H9 (cell line): ENCODE data around the gene RIT2. TPM values are rescaled to one million over a fixed set of nuclear protein-coding genes. Genes with fewer than 3 reads are reported as not detected.

Experiments used
- DNase-seq: peaks from one replicate; pipeline ENCODE4 v3.0.0-alpha.2; 2017
- H2AFZ ChIP-seq: one replicate; pipeline ENCODE4 v1.6.1; 2013; ENCODE audit warnings: mild to moderate bottlenecking, low read length, control low read depth, moderate library complexity
- H2AK5ac ChIP-seq: 2 replicates; pipeline ENCODE4 v1.6.1; 2013; ENCODE audit warnings: low read length, control low read depth, mixed read lengths; ENCODE audit not compliant: insufficient read length
- H2BK120ac ChIP-seq: one replicate; pipeline ENCODE4 v1.6.1; 2013; ENCODE audit warnings: low read depth, mild to moderate bottlenecking, low read length, control low read depth, inconsistent platforms; ENCODE audit not compliant: poor library complexity, severe bottlenecking
- H2BK12ac ChIP-seq: 2 replicates; pipeline ENCODE4 v1.6.1; 2013; ENCODE audit warnings: low read length, control low read depth, mixed read lengths, low read depth; ENCODE audit not compliant: insufficient read length
- H2BK15ac ChIP-seq: 2 replicates; pipeline ENCODE4 v1.6.1; 2013; ENCODE audit warnings: low read depth, low read length, control low read depth
- H2BK20ac ChIP-seq: one replicate; pipeline ENCODE4 v1.6.1; 2013; ENCODE audit warnings: low read depth, mild to moderate bottlenecking, low read length, control low read depth, inconsistent platforms; ENCODE audit not compliant: poor library complexity, severe bottlenecking
- H2BK5ac ChIP-seq: 2 replicates; pipeline ENCODE4 v1.6.1; 2013; ENCODE audit warnings: low read length, control low read depth, mixed read lengths; ENCODE audit not compliant: insufficient read length
- H3K14ac ChIP-seq: 2 replicates; pipeline ENCODE4 v1.6.1; 2013; ENCODE audit warnings: low read length, control low read depth; ENCODE audit not compliant: insufficient read depth
- H3K18ac ChIP-seq: 2 replicates; pipeline ENCODE4 v1.6.1; 2013; ENCODE audit warnings: low read depth, mild to moderate bottlenecking, mixed read lengths, low read length, control low read depth; ENCODE audit not compliant: insufficient read length
- H3K23ac ChIP-seq: 2 replicates; pipeline ENCODE4 v1.6.1; 2013; ENCODE audit warnings: low read length, control low read depth, mixed read lengths, low read depth; ENCODE audit not compliant: insufficient read length
- H3K23me2 ChIP-seq: 2 replicates; pipeline ENCODE4 v1.6.1; 2013; ENCODE audit warnings: low read depth, mild to moderate bottlenecking, mixed read lengths, low read length, control low read depth; ENCODE audit not compliant: insufficient read length, poor library complexity, severe bottlenecking
- H3K27ac ChIP-seq: 2 replicates; pipeline ENCODE4 v1.5.1; 2013; ENCODE audit warnings: low read length, control low read depth, mixed read lengths, low read depth; ENCODE audit not compliant: insufficient read length
- H3K27me3 ChIP-seq: 2 replicates; pipeline ENCODE4 v1.6.1; 2013; ENCODE audit warnings: low read length, control low read depth, inconsistent platforms; ENCODE audit not compliant: insufficient read depth
- H3K4ac ChIP-seq: 2 replicates; pipeline ENCODE4 v1.6.1; 2013; ENCODE audit warnings: low read depth, mild to moderate bottlenecking, control low read depth, inconsistent platforms, low read length, moderate library complexity
- H3K4me1 ChIP-seq: 2 replicates; pipeline ENCODE4 v1.6.1; 2013; ENCODE audit warnings: low read length, control low read depth, inconsistent platforms; ENCODE audit not compliant: insufficient read depth
- H3K4me2 ChIP-seq: 2 replicates; pipeline ENCODE4 v1.6.1; 2013; ENCODE audit warnings: low read length, control low read depth, mixed read lengths; ENCODE audit not compliant: insufficient read length, insufficient read depth
- H3K56ac ChIP-seq: 2 replicates; pipeline ENCODE4 v1.6.1; 2013; ENCODE audit warnings: low read depth, mild to moderate bottlenecking, mixed read lengths, low read length, control low read depth; ENCODE audit not compliant: insufficient read length
- H3K79me1 ChIP-seq: 2 replicates; pipeline ENCODE4 v1.6.1; 2013; ENCODE audit warnings: low read depth, mild to moderate bottlenecking, moderate library complexity, low read length, control low read depth, inconsistent platforms; ENCODE audit not compliant: insufficient read depth, poor library complexity, severe bottlenecking
- H3K79me2 ChIP-seq: 2 replicates; pipeline ENCODE4 v1.6.1; 2013; ENCODE audit warnings: low read length, control low read depth, inconsistent platforms; ENCODE audit not compliant: insufficient read depth
- H3K9ac ChIP-seq: 2 replicates; pipeline ENCODE4 v1.6.1; 2013; ENCODE audit warnings: low read length, control low read depth, mixed read lengths; ENCODE audit not compliant: insufficient read length; ENCODE audit errors: extremely low read depth
- H3K9me3 ChIP-seq: one replicate; pipeline ENCODE4 v1.6.1; 2013; ENCODE audit warnings: low read depth, low read length, inconsistent platforms; ENCODE audit not compliant: control insufficient read depth
- H3T11ph ChIP-seq: one replicate; pipeline ENCODE4 v1.6.1; 2013; ENCODE audit warnings: mild to moderate bottlenecking, low read length, control low read depth, inconsistent platforms
- H4K20me1 ChIP-seq: one replicate; pipeline ENCODE4 v1.6.1; 2013; ENCODE audit not compliant: control insufficient read depth, insufficient read length, insufficient read depth
- H4K5ac ChIP-seq: 2 replicates; pipeline ENCODE4 v1.6.1; 2013; ENCODE audit warnings: low read depth, mild to moderate bottlenecking, mixed read lengths, low read length, control low read depth; ENCODE audit not compliant: insufficient read length
- H4K8ac ChIP-seq: replicated peaks from 2 replicates; pipeline ENCODE4 v1.6.1; 2013; ENCODE audit warnings: low read length, control low read depth, mixed read lengths, low read depth; ENCODE audit not compliant: insufficient read length
- H4K91ac ChIP-seq: 2 replicates; pipeline ENCODE4 v1.6.1; 2013; ENCODE audit warnings: low read depth, mild to moderate bottlenecking, moderate library complexity, mixed read lengths, low read length, control low read depth; ENCODE audit not compliant: insufficient read length
- H3K27ac Mint-ChIP-seq, 3 experiments: 2 replicates in 2 of 3; 3 replicates in 1 of 3; pipeline ENCODE4 v1.8.0; 2020 to 2021; ENCODE audit warnings: mixed read lengths in 3 of 3, mild to moderate bottlenecking in 1 of 3, moderate library complexity in 1 of 3
- H3K27me3 Mint-ChIP-seq: 2 replicates; pipeline ENCODE4 v1.8.0; 2021; ENCODE audit warnings: low read depth, mild to moderate bottlenecking, moderate library complexity, mixed read lengths
- H3K36me3 Mint-ChIP-seq, 3 experiments: 2 replicates in 2 of 3; 3 replicates in 1 of 3; pipeline ENCODE4 v1.8.0; 2020 to 2021; ENCODE audit warnings: low read depth in 3 of 3, mixed read lengths in 3 of 3; ENCODE audit not compliant: insufficient read depth in 1 of 3
- H3K4me1 Mint-ChIP-seq, 2 experiments: 2 replicates each; pipeline ENCODE4 v1.8.0; 2020; ENCODE audit warnings: mixed read lengths in 2 of 2
- H3K4me3 Mint-ChIP-seq, 2 experiments: 2 replicates in 1 of 2; 3 replicates in 1 of 2; pipeline ENCODE4 v1.8.0; 2020 to 2021; ENCODE audit warnings: mild to moderate bottlenecking in 2 of 2, mixed read lengths in 2 of 2, moderate library complexity in 1 of 2
- H3K9me3 Mint-ChIP-seq, 2 experiments: 2 replicates in 1 of 2; 3 replicates in 1 of 2; pipeline ENCODE4 v1.8.0; 2020; ENCODE audit warnings: mild to moderate bottlenecking in 2 of 2, mixed read lengths in 2 of 2, moderate library complexity in 1 of 2
- CTCF ChIP-seq: fragments of 200-600 bp; sonication (generic); conservative IDR thresholded peaks from 3 replicates; pipeline ENCODE4 v1.8.0; 2021; ENCODE audit warnings: antibody characterized with exemption, mild to moderate bottlenecking
- WGBS: extraction: QIAGEN DNeasy Blood & Tissue Kit; methylation state at CpG from one replicate; pipeline ENCODE4 v1.1.7; 2013; ENCODE audit warnings: missing lambda C conversion rate, low lambda C conversion rate, mixed read lengths; ENCODE audit not compliant: insufficient read length; ENCODE audit errors: extremely low coverage; 5-methylcytosine and 5-hydroxymethylcytosine counted together
- total RNA-seq: library from RNA; stranded (reverse); gene quantifications from 2 replicates; pipeline ENCODE4 v1.2.1, GENCODE V29; 2021

Gene RIT2
- total RNA-seq, 1 experiment from 2014 or later = 1.2 TPM

GRCh38 chr18:42782929-42783328, 332.6 kb downstream of the RIT2 start:
- no CpG with 5 or more reads among the region's 4 CpGs for WGBS
- no peak overlapping the region for H4K8ac ChIP-seq
- H2BK12ac ChIP-seq = no peak overlapping the region
- Mint-ChIP-seq H3K27me3 (no peaks in the 10 kb centered on the region), H3K9me3 (no peaks in the 10 kb centered on the region), H3K4me3 (no peak overlapping the region), H3K4me1 (peaks cover 30 to 37% of the 10 kb centered on the region in 2 experiments), H3K36me3 (no peaks in the 10 kb centered on the region), H3K27ac (no peak overlapping the region)
- H3K4ac ChIP-seq = no peak overlapping the region
- TF ChIP-seq CTCF = no peak
- no peak overlapping the region for H3K56ac ChIP-seq
- no peak overlapping the region for H3K23ac ChIP-seq
- H4K20me1 ChIP-seq = no peaks in the 10 kb centered on the region
- H3K14ac ChIP-seq = no peak overlapping the region
- no peaks in the 10 kb centered on the region for H3K79me2 ChIP-seq
- H2BK20ac ChIP-seq = no peak overlapping the region
- H2BK120ac ChIP-seq = no peak overlapping the region
- H3T11ph ChIP-seq = no peak overlapping the region
- no peak overlapping the region for H2BK15ac ChIP-seq
- H2AK5ac ChIP-seq = no peak overlapping the region
- no peak overlapping the region for H3K18ac ChIP-seq
- 0 out of 2 replicates have a peak, but pooled peaks cover 3% of the 10 kb centered on the region for H3K4me1 ChIP-seq
- H4K91ac ChIP-seq = no peak overlapping the region
- no peaks in the 10 kb centered on the region for H3K79me1 ChIP-seq
- no peak overlapping the region for H2AFZ ChIP-seq
- H2BK5ac ChIP-seq = no peak overlapping the region
- no peaks in the 10 kb centered on the region for H3K23me2 ChIP-seq
- DNase-seq = no peak
- H3K9me3 ChIP-seq = no peaks in the 10 kb centered on the region
- no peak overlapping the region for H3K4me2 ChIP-seq
- H4K5ac ChIP-seq = no peak overlapping the region
- H3K27ac ChIP-seq = no peak overlapping the region
- no peaks in the 10 kb centered on the region for H3K27me3 ChIP-seq
- H3K9ac ChIP-seq = no peak overlapping the region
